H1 (cell line): ENCODE measurements around the gene SLC30A2.

ENCODE experiments used
- CTCF ChIP-seq, 3 experiments: IDR thresholded peaks; 1 replicate in 2 of 3; 2 replicates in 1 of 3; pipeline versions ENCODE4 v1.5.1 to v1.6.1; 2011; ENCODE audit warnings: low read length in 3 of 3, mild to moderate bottlenecking in 3 of 3, inconsistent platforms in 2 of 3, low read depth in 1 of 3, moderate library complexity in 1 of 3; ENCODE audit not compliant: insufficient read depth in 1 of 3; ENCODE audit errors: control extremely low read depth in 1 of 3
- EGR1 ChIP-seq: IDR thresholded peaks from 2 replicates; pipeline ENCODE4 v1.6.1; 2011; ENCODE audit warnings: low read depth, low read length, borderline replicate concordance
- EZH2 ChIP-seq: fragments of 200-600 bp; sonication (generic); IDR thresholded peaks from 2 replicates; pipeline ENCODE4 v1.7.1; 2012; ENCODE audit warnings: low read depth, mild to moderate bottlenecking, moderate library complexity, low read length, inconsistent platforms; ENCODE audit not compliant: severe bottlenecking
- MAX ChIP-seq: IDR thresholded peaks from 2 replicates; pipeline ENCODE4 v1.6.1; 2012; ENCODE audit warnings: inconsistent platforms

GRCh38 chr1:26077524-26077923 is 31.6 kb upstream of the SLC30A2 start:
- TF ChIP-seq MAX: no peak
- no peak for TF ChIP-seq CTCF (IDR thresholded peaks at IDR 0.05; ENCODE audit: control extremely low read depth in 1 of 3, insufficient read depth in 1 of 3, low read depth in 1 of 3, low read length in 3 of 3)
- no peak for TF ChIP-seq EGR1
- no peak for TF ChIP-seq EZH2
